Skeletal muscle tissue (tissue), 4 donors: ENCODE data around the gene ZNF614. TPM values are rescaled to one million over a fixed set of nuclear protein-coding genes. Genes with fewer than 3 reads are reported as not detected.
"Not testable (repeated sequence)": the region's sequence is repeated elsewhere in the genome, so short reads cannot be mapped to it uniquely, and the experiment has no call there.

Source experiments
- H3K27ac ChIP-seq: one replicate; pipeline ENCODE4 v1.7.0; 2013; ENCODE audit warnings: mild to moderate bottlenecking, low read depth, low read length, inconsistent platforms
- H3K27me3 ChIP-seq, 3 donors: one replicate each; pipeline ENCODE4 v1.7.0; 2013; ENCODE audit warnings: low read length in 3 of 3; ENCODE audit not compliant: control insufficient read depth in 3 of 3, insufficient read depth in 3 of 3
- H3K36me3 ChIP-seq, 3 donors: one replicate each; pipeline ENCODE4 v1.7.0; 2013; ENCODE audit warnings: low read length in 3 of 3; ENCODE audit not compliant: control insufficient read depth in 3 of 3, insufficient read depth in 3 of 3
- H3K4me1 ChIP-seq, 3 donors: one replicate each; pipeline ENCODE4 v1.7.0; 2013; ENCODE audit warnings: low read length in 3 of 3, mild to moderate bottlenecking in 3 of 3; ENCODE audit not compliant: control insufficient read depth in 3 of 3, insufficient read depth in 3 of 3
- H3K4me3 ChIP-seq, 3 donors: one replicate each; pipeline ENCODE4 v1.7.0; 2013; ENCODE audit warnings: low read length in 3 of 3
- H3K9ac ChIP-seq, 3 donors: one replicate each; pipeline ENCODE4 v1.7.0; 2013; ENCODE audit warnings: low read length in 3 of 3, mild to moderate bottlenecking in 3 of 3, moderate library complexity in 2 of 3, low read depth in 1 of 3
- H3K9me3 ChIP-seq, 3 donors: one replicate each; pipeline ENCODE4 v1.7.0; 2013; ENCODE audit warnings: low read length in 3 of 3; ENCODE audit not compliant: control insufficient read depth in 3 of 3
- total RNA-seq: library from RNA; depleted of rRNA; stranded (reverse); fragments of >200 nt; gene quantifications from one replicate; pipeline ENCODE4 v1.2.3, GENCODE V29; 2014
- donor health status: Osteomylitis.

ZNF614 gene
- 7.8 TPM for total RNA-seq

GRCh38 chr19:52028027-52028779, at the start of gene ZNF614:
Gene ZNF614, minus strand, starts transcription at chr19:52028379. Its CDS starts 2,634 bp downstream, at chr19:52025745.
- peak within 1 kb of the TSS; percentile 96 to 98 (median 97) for H3K9ac ChIP-seq
- H3K9me3 ChIP-seq, result peaks cover 4 to 23% (median 13%) of the 10 kb centered on the region in 3 donors
- peaks cover 0 to 18% (median 6%) of the 10 kb centered on the region in 3 donors for H3K4me1 ChIP-seq
- peak within 1 kb of the TSS; percentile 94 for H3K27ac ChIP-seq
- peak within 1 kb of the TSS; percentile 95 to 99 (median 96) for H3K4me3 ChIP-seq
- H3K27me3 ChIP-seq, result no peaks in the 10 kb centered on the region
- peaks cover 25 to 36% (median 30%) of the 10 kb centered on the region in 3 donors for H3K36me3 ChIP-seq

GRCh38 chr19:52070496-52070895, 42.3 kb upstream of the ZNF614 start:
- H3K9ac ChIP-seq, result no peak overlapping the region
- H3K27me3 ChIP-seq, result no peaks in the 10 kb centered on the region
- no peaks in the 10 kb centered on the region for H3K4me1 ChIP-seq
- peaks cover 52 to 67% (median 60%) of the 10 kb centered on the region in 3 donors for H3K36me3 ChIP-seq
- H3K27ac ChIP-seq, result no peak overlapping the region
- peak overlapping the region in 1 of 3 donors; percentile 48 for H3K4me3 ChIP-seq
- peaks cover 15 to 65% (median 15%) of the 10 kb centered on the region in 3 donors for H3K9me3 ChIP-seq

- Histone ChIP-seq H3K27me3 (no peaks in the 10 kb centered on the region), H3K9ac (no peak overlapping the region), H3K27ac (no peak overlapping the region), H3K36me3 (peaks cover 49 to 61% (median 57%) of the 10 kb centered on the region in 3 donors), H3K4me3 (peak overlapping the region in 1 of 3 donors; percentile 3), H3K9me3 (peaks cover 15 to 66% (median 19%) of the 10 kb centered on the region in 3 donors), H3K4me1 (no peaks in the 10 kb centered on the region)
Measured at GRCh38 chr19:52069653-52070052, 41.5 kb upstream of the ZNF614 start.

- Histone ChIP-seq H3K9ac (no peak overlapping the region), H3K27me3 (no peaks in the 10 kb centered on the region), H3K4me3 (peak overlapping the region in 1 of 3 donors; percentile 42), H3K4me1 (no peaks in the 10 kb centered on the region), H3K27ac (no peak overlapping the region), H3K36me3 (peaks cover 53 to 57% (median 55%) of the 10 kb centered on the region in 3 donors), H3K9me3 (peaks cover 16 to 68% (median 32%) of the 10 kb centered on the region in 3 donors)
Measured at GRCh38 chr19:52066258-52066863, 38.2 kb upstream of the ZNF614 start.

- peaks cover 12 to 64% (median 30%) of the 10 kb centered on the region in 3 donors for H3K9me3 ChIP-seq
- no peaks in the 10 kb centered on the region for H3K4me1 ChIP-seq
- H3K36me3 ChIP-seq, result peaks cover 47 to 52% (median 48%) of the 10 kb centered on the region in 3 donors
- no peaks in the 10 kb centered on the region for H3K27me3 ChIP-seq
- H3K9ac ChIP-seq, result no peak overlapping the region
- peak overlapping the region in 1 of 3 donors; percentile 33 for H3K4me3 ChIP-seq
- H3K27ac ChIP-seq, result no peak overlapping the region
Measured at GRCh38 chr19:52065399-52065798, 37.2 kb upstream of the ZNF614 start.

GRCh38 chr19:52056480-52056879, 28.3 kb upstream of the ZNF614 start:
- H3K36me3 ChIP-seq, H3K27ac ChIP-seq, H3K4me3 ChIP-seq, H3K4me1 ChIP-seq, H3K9ac ChIP-seq, H3K27me3 ChIP-seq: not testable (repeated sequence)
- H3K9me3 ChIP-seq, result peaks cover 0 to 16% (median 4%) of the 10 kb centered on the region in 3 donors

- H3K36me3 ChIP-seq, H3K27me3 ChIP-seq, H3K27ac ChIP-seq, H3K9ac ChIP-seq, H3K4me1 ChIP-seq: not testable (repeated sequence)
- H3K4me3 ChIP-seq, result peak overlapping the region in 1 of 3 donors; percentile 17
- peaks cover 0 to 11% (median 9%) of the 10 kb centered on the region in 3 donors for H3K9me3 ChIP-seq
Measured at GRCh38 chr19:52051736-52052135, 23.6 kb upstream of the ZNF614 start.

GRCh38 chr19:52048555-52049501, 20.6 kb upstream of the ZNF614 start, which contains the start of gene ZNF432:
Gene ZNF432, minus strand, starts transcription at chr19:52048838. Its CDS starts 1,970 bp downstream, at chr19:52046868.
- H3K9me3 ChIP-seq, result peaks cover 0 to 21% (median 9%) of the 10 kb centered on the region in 3 donors
- peaks cover 7 to 25% (median 20%) of the 10 kb centered on the region in 3 donors for H3K36me3 ChIP-seq
- peak within 1 kb of the TSS; percentile 81 to 98 (median 97) for H3K4me3 ChIP-seq
- peak within 1 kb of the TSS; percentile 95 for H3K27ac ChIP-seq
- no peaks in the 10 kb centered on the region for H3K27me3 ChIP-seq
- H3K4me1 ChIP-seq, result peaks cover 0 to 5% (median 3%) of the 10 kb centered on the region in 3 donors
- peak within 1 kb of the TSS; percentile 88 to 99 (median 99) for H3K9ac ChIP-seq

- H3K4me1 ChIP-seq, result no peaks in the 10 kb centered on the region
Measured at GRCh38 chr19:52039169-52039568, 11.0 kb upstream of the ZNF614 start.

More at GRCh38 chr19:52039169-52039568, 11.0 kb upstream of the ZNF614 start:
- Histone ChIP-seq H3K4me3 (peak overlapping the region in 1 of 3 donors; percentile 25), H3K27me3 (no peaks in the 10 kb centered on the region), H3K9ac (no peak overlapping the region), H3K36me3 (peaks cover 61 to 79% (median 73%) of the 10 kb centered on the region in 3 donors), H3K27ac (no peak overlapping the region), H3K9me3 (peaks cover 15 to 52% (median 30%) of the 10 kb centered on the region in 3 donors)
